ENCODE data around the gene ZNF177. TPM values are rescaled to one million over a fixed set of nuclear protein-coding genes. Genes with fewer than 3 reads are reported as not detected.
"Not testable (repeated sequence)": the region's sequence is repeated elsewhere in the genome, so short reads cannot be mapped to it uniquely, and the experiment has no call there.

ZNF177 gene
- 10 to 100 TPM in 1 of 2 donors, 1 to 10 TPM in 1; 5.6 to 10.6 TPM for total RNA-seq
- 7.0 TPM for polyA plus RNA-seq (2013, experiment 1 of 2)
- 7.0 TPM for polyA plus RNA-seq (2013, experiment 2 of 2)
- long read RNA-seq, experiment 1, partial matches to known transcripts: 1 of 2 reads
- long read RNA-seq, experiment 1, other reads (novel, unspliced or antisense): 1 of 2 reads
- long read RNA-seq, experiment 2: 0 reads
- long read RNA-seq, experiment 3: 0 reads
- long read RNA-seq, experiment 4: 0 reads

GRCh38 chr19:9362905-9363304 is at the start of gene ZNF177:
ZNF177 (plus strand) TSS chr19:9363013; CDS start chr19:9378312, 15,299 bp downstream.
- H3K9me3 ChIP-seq (ENCODE audit: control insufficient read depth, low read length): peaks cover 93% of the 10 kb centered on the region
- no peak within 1 kb of the TSS for H3K27ac ChIP-seq (ENCODE audit: low read depth, low read length)
- no peaks in the 10 kb centered on the region for H3K27me3 ChIP-seq (ENCODE audit: control insufficient read depth, insufficient read depth, low read length, poor library complexity, severe bottlenecking)
- Mint-ChIP-seq H3K4me1 (no peaks in the 10 kb centered on the region), H3K36me3 (ENCODE audit: low read depth) (peaks cover 79% of the 10 kb centered on the region), H3K4me3 (no peak within 1 kb of the TSS), H3K27ac (no peak within 1 kb of the TSS), H3K9me3 (peaks cover 95% of the 10 kb centered on the region), H3K27me3 (ENCODE audit: insufficient read depth) (no peaks in the 10 kb centered on the region)
- H3K4me1 ChIP-seq (ENCODE audit: control insufficient read depth, insufficient read depth, low read length): no peaks in the 10 kb centered on the region
- TF ChIP-seq CTCF (conservative IDR thresholded peaks at IDR 0.05): no peak
- H3K36me3 ChIP-seq (ENCODE audit: control insufficient read depth, insufficient read depth, low read length): peaks cover 22% of the 10 kb centered on the region
- H3K9ac ChIP-seq (ENCODE audit: extremely low read depth, low read length, poor library complexity, severe bottlenecking): no peak within 1 kb of the TSS
- no peak for DNase-seq
- H3K4me3 ChIP-seq (ENCODE audit: low read length): no peak within 1 kb of the TSS
- WGBS, 2 experiments (ENCODE audit: insufficient coverage in 1 of 2, insufficient read length in 1 of 2): 93 to 97% methylated on average over 16 to 28 of the region's 28 CpGs

GRCh38 chr19:9313756-9314155 is 49.1 kb upstream of the ZNF177 start:
- Histone ChIP-seq H3K36me3 (ENCODE audit: control insufficient read depth, insufficient read depth, low read length) (no peaks in the 10 kb centered on the region), H3K27me3 (ENCODE audit: control insufficient read depth, insufficient read depth, low read length, poor library complexity, severe bottlenecking) (no peaks in the 10 kb centered on the region), H3K4me3 (ENCODE audit: low read length) (no peak overlapping the region), H3K4me1 (ENCODE audit: control insufficient read depth, insufficient read depth, low read length) (no peaks in the 10 kb centered on the region), H3K9ac (ENCODE audit: extremely low read depth, low read length, poor library complexity, severe bottlenecking) (no peak overlapping the region), H3K27ac (ENCODE audit: low read depth, low read length) (no peak overlapping the region), H3K9me3 (ENCODE audit: control insufficient read depth, low read length) (peaks cover 30% of the 10 kb centered on the region)
- no peak for TF ChIP-seq CTCF (conservative IDR thresholded peaks at IDR 0.05)
- H3K9me3 Mint-ChIP-seq: peaks cover 78% of the 10 kb centered on the region
- no peak overlapping the region for H3K4me3 Mint-ChIP-seq
- peaks cover 10% of the 10 kb centered on the region for H3K27me3 Mint-ChIP-seq (ENCODE audit: insufficient read depth)
- no peak overlapping the region for H3K27ac Mint-ChIP-seq
- no peaks in the 10 kb centered on the region for H3K36me3 Mint-ChIP-seq (ENCODE audit: low read depth)
- DNase-seq: no peak
- peaks cover 2% of the 10 kb centered on the region for H3K4me1 Mint-ChIP-seq
- WGBS, 2 experiments (ENCODE audit: insufficient coverage in 1 of 2, insufficient read length in 1 of 2): 66 to 71% methylated on average over 4 of the region's 4 CpGs

GRCh38 chr19:9321338-9321737 is 41.5 kb upstream of the ZNF177 start:
- Histone ChIP-seq H3K27me3 (ENCODE audit: control insufficient read depth, insufficient read depth, low read length, poor library complexity, severe bottlenecking) (no peaks in the 10 kb centered on the region), H3K4me1 (ENCODE audit: control insufficient read depth, insufficient read depth, low read length) (no peaks in the 10 kb centered on the region), H3K9me3 (ENCODE audit: control insufficient read depth, low read length) (peaks cover 34% of the 10 kb centered on the region), H3K27ac (ENCODE audit: low read depth, low read length) (no peak overlapping the region), H3K9ac (ENCODE audit: extremely low read depth, low read length, poor library complexity, severe bottlenecking) (no peak overlapping the region), H3K36me3 (ENCODE audit: control insufficient read depth, insufficient read depth, low read length) (peaks cover 16% of the 10 kb centered on the region), H3K4me3 (ENCODE audit: low read length) (no peak overlapping the region)
- Mint-ChIP-seq H3K4me3 (no peak overlapping the region), H3K27ac (no peak overlapping the region), H3K9me3 (peaks cover 86% of the 10 kb centered on the region), H3K4me1 (no peaks in the 10 kb centered on the region), H3K36me3 (ENCODE audit: low read depth) (peaks cover 21% of the 10 kb centered on the region), H3K27me3 (ENCODE audit: insufficient read depth) (peaks cover 8% of the 10 kb centered on the region)
- TF ChIP-seq CTCF (conservative IDR thresholded peaks at IDR 0.05): no peak
- WGBS, 2 experiments (ENCODE audit: insufficient coverage in 1 of 2, insufficient read length in 1 of 2): 85 to 93% methylated on average over 11 to 16 of the region's 23 CpGs
- no peak for DNase-seq

- not testable (repeated sequence) for H3K4me3 Mint-ChIP-seq; DNase-seq; H3K27me3 ChIP-seq (ENCODE audit: control insufficient read depth, insufficient read depth, low read length, poor library complexity, severe bottlenecking); H3K27ac Mint-ChIP-seq; H3K27ac ChIP-seq (ENCODE audit: low read depth, low read length); H3K9ac ChIP-seq (ENCODE audit: extremely low read depth, low read length, poor library complexity, severe bottlenecking); H3K27me3 Mint-ChIP-seq (ENCODE audit: insufficient read depth); H3K4me1 ChIP-seq (ENCODE audit: control insufficient read depth, insufficient read depth, low read length); H3K4me3 ChIP-seq (ENCODE audit: low read length); H3K4me1 Mint-ChIP-seq
- Histone ChIP-seq H3K9me3 (ENCODE audit: control insufficient read depth, low read length) (peaks cover 38% of the 10 kb centered on the region), H3K36me3 (ENCODE audit: control insufficient read depth, insufficient read depth, low read length) (peaks cover 20% of the 10 kb centered on the region)
- Mint-ChIP-seq H3K36me3 (ENCODE audit: low read depth) (peaks cover 24% of the 10 kb centered on the region), H3K9me3 (peaks cover 84% of the 10 kb centered on the region)
- 93% methylated on average over 11 of the region's 14 CpGs; no CpG with 5 or more reads in 1 of the 2 experiments for whole genome bisulfite sequencing, 2 experiments (ENCODE audit: insufficient coverage in 1 of 2, insufficient read length in 1 of 2)
Measured at GRCh38 chr19:9321756-9322155, 41.1 kb upstream of the ZNF177 start.

- not testable (repeated sequence) for H3K27ac ChIP-seq (ENCODE audit: low read depth, low read length); H3K4me1 ChIP-seq (ENCODE audit: control insufficient read depth, insufficient read depth, low read length); H3K4me3 ChIP-seq (ENCODE audit: low read length); H3K27me3 Mint-ChIP-seq (ENCODE audit: insufficient read depth); H3K9ac ChIP-seq (ENCODE audit: extremely low read depth, low read length, poor library complexity, severe bottlenecking); H3K27me3 ChIP-seq (ENCODE audit: control insufficient read depth, insufficient read depth, low read length, poor library complexity, severe bottlenecking); DNase-seq; H3K4me1 Mint-ChIP-seq; H3K4me3 Mint-ChIP-seq; H3K27ac Mint-ChIP-seq
- peaks cover 43% of the 10 kb centered on the region for H3K9me3 ChIP-seq (ENCODE audit: control insufficient read depth, low read length)
- H3K9me3 Mint-ChIP-seq: peaks cover 84% of the 10 kb centered on the region
- H3K36me3 Mint-ChIP-seq (ENCODE audit: low read depth): peaks cover 28% of the 10 kb centered on the region
- H3K36me3 ChIP-seq (ENCODE audit: control insufficient read depth, insufficient read depth, low read length): peaks cover 23% of the 10 kb centered on the region
- WGBS, 2 experiments (ENCODE audit: insufficient coverage in 1 of 2, insufficient read length in 1 of 2): 96 to 100% methylated on average over 1 to 10 of the region's 10 CpGs
Measured at GRCh38 chr19:9322201-9322600, 40.6 kb upstream of the ZNF177 start.
